Esophagus muscularis mucosa (tissue), 4 donors: ENCODE results near the gene WWOX.

Experiments used
- EP300 ChIP-seq: sonication (generic); formaldehyde crosslinking; IDR thresholded peaks from one replicate; pipeline ENCODE4 v1.6.1; 2017; ENCODE audit warnings: antibody characterized with exemption
- POLR2A ChIP-seq: fragments of 450-650 bp; IDR thresholded peaks from one replicate; pipeline ENCODE4 v1.6.1; 2017; ENCODE audit warnings: antibody characterized with exemption, moderate library complexity, mild to moderate bottlenecking, low read depth
- POLR2AphosphoS5 ChIP-seq, 2 donors: sonication (generic); formaldehyde crosslinking; IDR thresholded peaks; one replicate each; pipeline ENCODE4 v1.6.1; 2017; ENCODE audit warnings: antibody characterized with exemption in 2 of 2
- TF ChIP-seq, protein P1 (sequence below), 3 experiments: fragments of 200-600 bp in 2 of 3; fragments of 450-650 bp in 1 of 3; sonication (generic) in 2 of 3; IDR thresholded peaks; one replicate each; pipeline ENCODE4 v1.5.1; 2017 to 2019; ENCODE audit warnings: antibody characterized with exemption in 3 of 3, mild to moderate bottlenecking in 2 of 3, moderate library complexity in 1 of 3

DNA sequence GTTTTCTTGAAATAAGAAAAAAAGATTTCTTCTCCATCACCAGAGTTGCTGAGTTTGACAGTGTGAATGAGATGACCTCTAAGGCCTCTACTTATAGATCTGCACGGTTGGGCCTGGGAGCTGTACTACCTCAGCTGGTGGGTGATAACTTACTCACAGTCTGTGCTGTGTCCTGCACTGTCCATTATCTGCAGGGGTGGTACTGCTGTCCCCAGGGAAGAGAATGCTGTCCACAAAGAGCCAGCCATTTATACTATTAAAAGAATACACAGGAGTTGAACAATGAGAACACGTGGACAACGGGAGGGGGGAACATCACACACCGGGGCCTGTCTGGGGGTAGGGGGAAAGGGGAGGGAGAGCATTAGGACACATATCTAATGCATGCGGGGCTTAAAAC lies 655.3 kb downstream of the WWOX start:
- TF ChIP-seq, protein P1, sequence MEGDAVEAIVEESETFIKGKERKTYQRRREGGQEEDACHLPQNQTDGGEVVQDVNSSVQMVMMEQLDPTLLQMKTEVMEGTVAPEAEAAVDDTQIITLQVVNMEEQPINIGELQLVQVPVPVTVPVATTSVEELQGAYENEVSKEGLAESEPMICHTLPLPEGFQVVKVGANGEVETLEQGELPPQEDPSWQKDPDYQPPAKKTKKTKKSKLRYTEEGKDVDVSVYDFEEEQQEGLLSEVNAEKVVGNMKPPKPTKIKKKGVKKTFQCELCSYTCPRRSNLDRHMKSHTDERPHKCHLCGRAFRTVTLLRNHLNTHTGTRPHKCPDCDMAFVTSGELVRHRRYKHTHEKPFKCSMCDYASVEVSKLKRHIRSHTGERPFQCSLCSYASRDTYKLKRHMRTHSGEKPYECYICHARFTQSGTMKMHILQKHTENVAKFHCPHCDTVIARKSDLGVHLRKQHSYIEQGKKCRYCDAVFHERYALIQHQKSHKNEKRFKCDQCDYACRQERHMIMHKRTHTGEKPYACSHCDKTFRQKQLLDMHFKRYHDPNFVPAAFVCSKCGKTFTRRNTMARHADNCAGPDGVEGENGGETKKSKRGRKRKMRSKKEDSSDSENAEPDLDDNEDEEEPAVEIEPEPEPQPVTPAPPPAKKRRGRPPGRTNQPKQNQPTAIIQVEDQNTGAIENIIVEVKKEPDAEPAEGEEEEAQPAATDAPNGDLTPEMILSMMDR (IDR thresholded peaks at IDR 0.05) = no peak
- TF ChIP-seq EP300 (no peak), POLR2A (no peak), POLR2AphosphoS5 (IDR thresholded peaks at IDR 0.05) (no peak)
